GM18520 (cell line): Measurements from ENCODE around the gene MMP14.
"Not testable (repeated sequence)": the region's sequence is repeated elsewhere in the genome, so short reads cannot be mapped to it uniquely, and the experiment has no call there.

Experiments used
- ATAC-seq: cut with Tn5 transposase; IDR thresholded peaks from one replicate; pipeline ENCODE4 v1.9.1; 2021; ENCODE audit not compliant: unreplicated experiment

The MMP14 gene

GRCh38 chr14:22836301-22837113 is at the start of gene MMP14:
TSS of gene MMP14 (plus strand) at chr14:22836585. CDS start at chr14:22836818, 233 bp downstream.
- no peak for ATAC-seq

GRCh38 chr14:22786685-22787084 is 49.7 kb upstream of the MMP14 start:
- no peak for ATAC-seq

GRCh38 chr14:22791301-22791700 is 45.1 kb upstream of the MMP14 start:
- ATAC-seq, result no peak

GRCh38 chr14:22792158-22792557 is 44.2 kb upstream of the MMP14 start:
- ATAC-seq, result no peak

GRCh38 chr14:22793550-22793949 is 42.8 kb upstream of the MMP14 start:
- ATAC-seq, result not testable (repeated sequence)

- no peak for ATAC-seq
Observed at GRCh38 chr14:22793976-22794375, 42.4 kb upstream of the MMP14 start.

GRCh38 chr14:22794551-22794951 is 41.8 kb upstream of the MMP14 start:
- ATAC-seq, result no peak

GRCh38 chr14:22796087-22796707 is 40.2 kb upstream of the MMP14 start:
- no peak for ATAC-seq

- no peak for ATAC-seq
Observed at GRCh38 chr14:22797017-22797917, 39.1 kb upstream of the MMP14 start.

- ATAC-seq, result no peak
Observed at GRCh38 chr14:22798528-22798927, 37.9 kb upstream of the MMP14 start.

GRCh38 chr14:22800346-22800745 is 36.0 kb upstream of the MMP14 start:
- no peak for ATAC-seq

- no peak for ATAC-seq
Observed at GRCh38 chr14:22801716-22802115, 34.7 kb upstream of the MMP14 start.

- no peak for ATAC-seq
Observed at GRCh38 chr14:22802860-22803686, 33.3 kb upstream of the MMP14 start.

GRCh38 chr14:22803687-22803974 is 32.8 kb upstream of the MMP14 start:
- ATAC-seq, result no peak

GRCh38 chr14:22805235-22805634 is 31.1 kb upstream of the MMP14 start:
- ATAC-seq, result not testable (repeated sequence)

- no peak for ATAC-seq
Observed at GRCh38 chr14:22807432-22808087, 28.8 kb upstream of the MMP14 start.

- no peak for ATAC-seq
Observed at GRCh38 chr14:22808388-22809209, 27.8 kb upstream of the MMP14 start.

- ATAC-seq, result no peak
Observed at GRCh38 chr14:22811722-22812121, 24.7 kb upstream of the MMP14 start.

GRCh38 chr14:22812744-22813143 is 23.6 kb upstream of the MMP14 start:
- ATAC-seq, result no peak
